T-helper 2 cell treated with Interferon-gamma antibody and Interleukin-4, amounts not matched to agents 5 μg/mL and 100 μg/mL, for 36 hours (primary cell): ENCODE measurements around the gene CDH19.

ENCODE experiments used
- DNase-seq: peaks from one replicate; pipeline ENCODE4 v3.0.0; 2021; ENCODE audit warnings: low spot score
- H3K27ac Mint-ChIP-seq: one replicate; pipeline ENCODE4 v1.8.0; 2021; ENCODE audit warnings: mild to moderate bottlenecking, mixed read lengths
- H3K27me3 Mint-ChIP-seq: one replicate; pipeline ENCODE4 v1.8.0; 2021; ENCODE audit warnings: low read depth, mixed read lengths
- H3K36me3 Mint-ChIP-seq: one replicate; pipeline ENCODE4 v1.8.0; 2021; ENCODE audit warnings: low read depth, mixed read lengths
- H3K4me1 Mint-ChIP-seq: one replicate; pipeline ENCODE4 v1.8.0; 2021; ENCODE audit warnings: low read depth, mixed read lengths
- H3K4me3 Mint-ChIP-seq: one replicate; pipeline ENCODE4 v1.8.0; 2022; ENCODE audit warnings: mild to moderate bottlenecking, moderate library complexity, mixed read lengths
- H3K9me3 Mint-ChIP-seq: one replicate; pipeline ENCODE4 v1.8.0; 2021; ENCODE audit warnings: mixed read lengths

CDH19 gene

GRCh38 chr18:66603941-66604627, at the start of gene CDH19:
TSS of gene CDH19 (minus strand) at chr18:66604090. CDS start at chr18:66572204, 31,886 bp downstream.
- no peaks in the 10 kb centered on the region for H3K4me1 Mint-ChIP-seq
- H3K27ac Mint-ChIP-seq: no peak within 1 kb of the TSS
- no peak for DNase-seq
- H3K9me3 Mint-ChIP-seq: peaks cover 7% of the 10 kb centered on the region
- H3K4me3 Mint-ChIP-seq: no peak within 1 kb of the TSS
- H3K36me3 Mint-ChIP-seq: no peaks in the 10 kb centered on the region
- H3K27me3 Mint-ChIP-seq: no peaks in the 10 kb centered on the region

- Mint-ChIP-seq H3K27me3 (no peaks in the 10 kb centered on the region), H3K9me3 (peaks cover 30% of the 10 kb centered on the region), H3K36me3 (no peaks in the 10 kb centered on the region), H3K4me3 (no peak overlapping the region), H3K4me1 (no peaks in the 10 kb centered on the region), H3K27ac (no peak overlapping the region)
- no peak for DNase-seq
Observed at GRCh38 chr18:66647671-66648070, 43.8 kb upstream of the CDH19 start.

GRCh38 chr18:66646609-66647008, 42.7 kb upstream of the CDH19 start:
- DNase-seq: no peak
- Mint-ChIP-seq H3K4me3 (no peak overlapping the region), H3K36me3 (no peaks in the 10 kb centered on the region), H3K4me1 (no peaks in the 10 kb centered on the region), H3K27me3 (no peaks in the 10 kb centered on the region), H3K9me3 (peaks cover 24% of the 10 kb centered on the region), H3K27ac (no peak overlapping the region)

- H3K36me3 Mint-ChIP-seq: no peaks in the 10 kb centered on the region
- no peaks in the 10 kb centered on the region for H3K27me3 Mint-ChIP-seq
- H3K9me3 Mint-ChIP-seq: peaks cover 26% of the 10 kb centered on the region
- no peaks in the 10 kb centered on the region for H3K4me1 Mint-ChIP-seq
- no peak for DNase-seq
- H3K27ac Mint-ChIP-seq: no peak overlapping the region
- no peak overlapping the region for H3K4me3 Mint-ChIP-seq
Observed at GRCh38 chr18:66645983-66646382, 42.1 kb upstream of the CDH19 start.

- Mint-ChIP-seq H3K36me3 (no peaks in the 10 kb centered on the region), H3K27me3 (no peaks in the 10 kb centered on the region), H3K9me3 (peaks cover 38% of the 10 kb centered on the region), H3K4me3 (no peak overlapping the region), H3K27ac (no peak overlapping the region), H3K4me1 (no peaks in the 10 kb centered on the region)
- no peak for DNase-seq
Observed at GRCh38 chr18:66641056-66641455, 37.2 kb upstream of the CDH19 start.

- no peaks in the 10 kb centered on the region for H3K36me3 Mint-ChIP-seq
- DNase-seq: no peak
- H3K4me3 Mint-ChIP-seq: no peak overlapping the region
- peaks cover 38% of the 10 kb centered on the region for H3K9me3 Mint-ChIP-seq
- H3K27ac Mint-ChIP-seq: no peak overlapping the region
- H3K27me3 Mint-ChIP-seq: no peaks in the 10 kb centered on the region
- no peaks in the 10 kb centered on the region for H3K4me1 Mint-ChIP-seq
Observed at GRCh38 chr18:66640431-66640830, 36.5 kb upstream of the CDH19 start.

- no peaks in the 10 kb centered on the region for H3K36me3 Mint-ChIP-seq
- no peaks in the 10 kb centered on the region for H3K4me1 Mint-ChIP-seq
- no peak overlapping the region for H3K4me3 Mint-ChIP-seq
- H3K9me3 Mint-ChIP-seq: peaks cover 32% of the 10 kb centered on the region
- H3K27ac Mint-ChIP-seq: no peak overlapping the region
- no peaks in the 10 kb centered on the region for H3K27me3 Mint-ChIP-seq
- no peak for DNase-seq
Observed at GRCh38 chr18:66638856-66639629, 35.2 kb upstream of the CDH19 start.

- H3K4me3 Mint-ChIP-seq: no peak overlapping the region
- no peaks in the 10 kb centered on the region for H3K4me1 Mint-ChIP-seq
- peaks cover 33% of the 10 kb centered on the region for H3K9me3 Mint-ChIP-seq
- H3K27me3 Mint-ChIP-seq: no peaks in the 10 kb centered on the region
- H3K27ac Mint-ChIP-seq: no peak overlapping the region
- DNase-seq: no peak
- no peaks in the 10 kb centered on the region for H3K36me3 Mint-ChIP-seq
Observed at GRCh38 chr18:66635342-66635741, 31.5 kb upstream of the CDH19 start.

GRCh38 chr18:66632756-66633155, 28.9 kb upstream of the CDH19 start:
- Mint-ChIP-seq H3K27ac (no peak overlapping the region), H3K36me3 (no peaks in the 10 kb centered on the region), H3K27me3 (no peaks in the 10 kb centered on the region), H3K9me3 (peaks cover 36% of the 10 kb centered on the region), H3K4me3 (no peak overlapping the region), H3K4me1 (no peaks in the 10 kb centered on the region)
- no peak for DNase-seq

GRCh38 chr18:66630831-66631230, 26.9 kb upstream of the CDH19 start:
- H3K9me3 Mint-ChIP-seq: peaks cover 27% of the 10 kb centered on the region
- no peak for DNase-seq
- no peaks in the 10 kb centered on the region for H3K4me1 Mint-ChIP-seq
- H3K27me3 Mint-ChIP-seq: no peaks in the 10 kb centered on the region
- no peak overlapping the region for H3K27ac Mint-ChIP-seq
- H3K36me3 Mint-ChIP-seq: no peaks in the 10 kb centered on the region
- no peak overlapping the region for H3K4me3 Mint-ChIP-seq

GRCh38 chr18:66623821-66624220, 19.9 kb upstream of the CDH19 start:
- Mint-ChIP-seq H3K27ac (no peak overlapping the region), H3K27me3 (no peaks in the 10 kb centered on the region), H3K36me3 (no peaks in the 10 kb centered on the region), H3K4me1 (no peaks in the 10 kb centered on the region), H3K4me3 (no peak overlapping the region), H3K9me3 (peaks cover 10% of the 10 kb centered on the region)
- DNase-seq: no peak

GRCh38 chr18:66621816-66622576, 18.1 kb upstream of the CDH19 start:
- H3K36me3 Mint-ChIP-seq: no peaks in the 10 kb centered on the region
- H3K4me1 Mint-ChIP-seq: no peaks in the 10 kb centered on the region
- no peak for DNase-seq
- H3K9me3 Mint-ChIP-seq: peaks cover 5% of the 10 kb centered on the region
- no peak overlapping the region for H3K27ac Mint-ChIP-seq
- H3K27me3 Mint-ChIP-seq: no peaks in the 10 kb centered on the region
- no peak overlapping the region for H3K4me3 Mint-ChIP-seq

- Mint-ChIP-seq H3K9me3 (no peaks in the 10 kb centered on the region), H3K4me3 (no peak overlapping the region), H3K27me3 (no peaks in the 10 kb centered on the region), H3K27ac (no peak overlapping the region), H3K36me3 (no peaks in the 10 kb centered on the region), H3K4me1 (no peaks in the 10 kb centered on the region)
- DNase-seq: no peak
Observed at GRCh38 chr18:66616523-66616983, 12.7 kb upstream of the CDH19 start.

- Mint-ChIP-seq H3K27me3 (no peaks in the 10 kb centered on the region), H3K9me3 (peaks cover 8% of the 10 kb centered on the region)
Observed at GRCh38 chr18:66615176-66615575, 11.3 kb upstream of the CDH19 start.

More at GRCh38 chr18:66615176-66615575, 11.3 kb upstream of the CDH19 start:
- Mint-ChIP-seq H3K36me3 (no peaks in the 10 kb centered on the region), H3K4me1 (no peaks in the 10 kb centered on the region), H3K4me3 (no peak overlapping the region), H3K27ac (no peak overlapping the region)
- DNase-seq: no peak
